ENCODE results near the gene FAM83G. TPM values are rescaled to one million over a fixed set of nuclear protein-coding genes. Genes with fewer than 3 reads are reported as not detected.

FAM83G gene
- total and polyA plus RNA-seq, 2 experiments from 2014 or later, result 7.6 to 44.5 TPM

- Histone ChIP-seq H2AFZ (no peak overlapping the region), H3K27ac (ENCODE audit: low read depth) (no peak overlapping the region), H3K36me3 (ENCODE audit: insufficient read depth) (no peaks in the 10 kb centered on the region), H3K4me3 (no peak overlapping the region), H3F3A (replicated peaks; ENCODE audit: low read depth) (no peaks in the 10 kb centered on the region), H3K9me2 (ENCODE audit: insufficient read depth) (no peaks in the 10 kb centered on the region), H3K79me2 (replicated peaks; ENCODE audit: insufficient read depth) (no peaks in the 10 kb centered on the region), H4K20me1 (replicated peaks; ENCODE audit: insufficient read depth) (no peaks in the 10 kb centered on the region), H3K4me1 (ENCODE audit: insufficient read depth) (no peaks in the 10 kb centered on the region), H3K4me2 (no peak overlapping the region), H3K27me3 (ENCODE audit: insufficient read depth) (no peaks in the 10 kb centered on the region)
- Mint-ChIP-seq H3K4me1 (peaks cover 10% of the 10 kb centered on the region), H3K4me3 (no peak overlapping the region), H3K9me3 (0 out of 3 replicates have a peak, but pooled peaks cover under 1% of the 10 kb centered on the region), H3K27ac (no peak overlapping the region), H3K36me3 (ENCODE audit: low read depth) (no peaks in the 10 kb centered on the region), H3K27me3 (ENCODE audit: insufficient read depth, low read depth, poor library complexity) (peaks cover 5% of the 10 kb centered on the region)
- TF ChIP-seq EZH2 (IDR thresholded peaks at IDR 0.05; ENCODE audit: low read depth, unreplicated experiment) (no peak), ZNF114 (CRISPR knock-in tag; IDR thresholded peaks at IDR 0.05) (no peak), STAT1 (IDR thresholded peaks at IDR 0.05; ENCODE audit: unreplicated experiment) (no peak), ZNF462 (CRISPR knock-in tag; IDR thresholded peaks at IDR 0.05) (no peak), REST (IDR thresholded peaks at IDR 0.05; ENCODE audit: unreplicated experiment) (no peak), CTCF (conservative IDR thresholded peaks at IDR 0.05; ENCODE audit: low read depth in 2 of 2) (no peak), POLR2AphosphoS5 (IDR thresholded peaks at IDR 0.05; ENCODE audit: low read depth) (no peak), CREB1 (CRISPR knock-in tag; IDR thresholded peaks at IDR 0.05; ENCODE audit: low read depth) (no peak), ZNF331 (CRISPR knock-in tag; IDR thresholded peaks at IDR 0.05; ENCODE audit: low read depth) (no peak), EZH2phosphoT487 (IDR thresholded peaks at IDR 0.05; ENCODE audit: unreplicated experiment) (no peak), NANOG (IDR thresholded peaks at IDR 0.05; ENCODE audit: borderline replicate concordance) (no peak), JUNB (IDR thresholded peaks at IDR 0.05; ENCODE audit: unreplicated experiment) (no peak)
- TF ChIP-seq, protein P1, sequence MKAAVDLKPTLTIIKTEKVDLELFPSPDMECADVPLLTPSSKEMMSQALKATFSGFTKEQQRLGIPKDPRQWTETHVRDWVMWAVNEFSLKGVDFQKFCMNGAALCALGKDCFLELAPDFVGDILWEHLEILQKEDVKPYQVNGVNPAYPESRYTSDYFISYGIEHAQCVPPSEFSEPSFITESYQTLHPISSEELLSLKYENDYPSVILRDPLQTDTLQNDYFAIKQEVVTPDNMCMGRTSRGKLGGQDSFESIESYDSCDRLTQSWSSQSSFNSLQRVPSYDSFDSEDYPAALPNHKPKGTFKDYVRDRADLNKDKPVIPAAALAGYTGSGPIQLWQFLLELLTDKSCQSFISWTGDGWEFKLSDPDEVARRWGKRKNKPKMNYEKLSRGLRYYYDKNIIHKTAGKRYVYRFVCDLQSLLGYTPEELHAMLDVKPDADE (IDR thresholded peaks at IDR 0.05), result no peak
- DNase-seq (ENCODE audit: low spot score) (no peak), ATAC-seq (no peak)
Observed at GRCh38 chr17:19012171-19013080, 7.9 kb upstream of the FAM83G start.
